Neural progenitor cell (in vitro differentiated cells): ENCODE data around the gene UBXN6. TPM values are rescaled to one million over a fixed set of nuclear protein-coding genes. Genes with fewer than 3 reads are reported as not detected.

Source experiments
- DNase-seq: peaks from one replicate; pipeline ENCODE4 v3.0.0-alpha.2; 2016; ENCODE audit warnings: low spot score
- H2AFZ ChIP-seq: fragments of 200-600 bp; sonication (generic); replicated peaks from 2 replicates; pipeline ENCODE4 v1.6.1; 2016; ENCODE audit warnings: antibody characterized with exemption
- H3F3A ChIP-seq: fragments of 200-600 bp; sonication (generic); 2 replicates; pipeline ENCODE4 v1.6.1; 2016; ENCODE audit warnings: antibody characterized with exemption, low read depth
- H3K27ac ChIP-seq: fragments of 200-600 bp; sonication (generic); 2 replicates; pipeline ENCODE4 v1.5.1; 2016; ENCODE audit warnings: mild to moderate bottlenecking
- H3K27me3 ChIP-seq: fragments of 200-600 bp; sonication (generic); 2 replicates; pipeline ENCODE4 v1.6.1; 2016; ENCODE audit warnings: mild to moderate bottlenecking, moderate library complexity
- H3K36me3 ChIP-seq: fragments of 200-600 bp; sonication (generic); 2 replicates; pipeline ENCODE4 v1.5.1; 2016
- H3K4me1 ChIP-seq: fragments of 200-600 bp; sonication (generic); 2 replicates; pipeline ENCODE4 v1.6.1; 2016; ENCODE audit warnings: mixed run types
- H3K4me2 ChIP-seq: fragments of 200-600 bp; sonication (generic); 2 replicates; pipeline ENCODE4 v1.6.1; 2016
- H3K4me3 ChIP-seq: fragments of 200-600 bp; sonication (generic); 2 replicates; pipeline ENCODE4 v1.5.1; 2016
- H3K79me2 ChIP-seq: fragments of 200-600 bp; sonication (generic); 2 replicates; pipeline ENCODE4 v1.6.1; 2016; ENCODE audit warnings: low read depth
- H3K9ac ChIP-seq: fragments of 200-600 bp; sonication (generic); 2 replicates; pipeline ENCODE4 v1.6.1; 2016
- H3K9me3 ChIP-seq: fragments of 200-600 bp; sonication (generic); 2 replicates; pipeline ENCODE4 v1.5.1; 2016; ENCODE audit warnings: low read depth
- H4K20me1 ChIP-seq: fragments of 200-600 bp; sonication (generic); 2 replicates; pipeline ENCODE4 v1.6.1; 2016; ENCODE audit warnings: low read depth
- H3K27ac Mint-ChIP-seq: 3 replicates; pipeline ENCODE4 v1.8.0; 2021; ENCODE audit warnings: mixed read lengths
- H3K27me3 Mint-ChIP-seq: 2 replicates; pipeline ENCODE4 v1.8.0; 2022; ENCODE audit warnings: low read depth, mild to moderate bottlenecking, inconsistent platforms, moderate library complexity, mixed read lengths; ENCODE audit not compliant: insufficient read depth
- H3K36me3 Mint-ChIP-seq: 3 replicates; pipeline ENCODE4 v1.8.0; 2021; ENCODE audit warnings: mixed read lengths
- H3K4me1 Mint-ChIP-seq: 3 replicates; pipeline ENCODE4 v1.8.0; 2021; ENCODE audit warnings: mixed read lengths
- H3K4me3 Mint-ChIP-seq: 3 replicates; pipeline ENCODE4 v1.8.0; 2021; ENCODE audit warnings: mild to moderate bottlenecking, moderate library complexity, mixed read lengths
- H3K9me3 Mint-ChIP-seq: 3 replicates; pipeline ENCODE4 v1.8.0; 2020; ENCODE audit warnings: mixed read lengths
- EZH2 ChIP-seq: fragments of 200-600 bp; sonication (generic); IDR thresholded peaks from 2 replicates; pipeline ENCODE4 v1.6.1; 2017; ENCODE audit warnings: antibody characterized with exemption, mild to moderate bottlenecking, moderate library complexity
- EZH2phosphoT487 ChIP-seq: fragments of 200-600 bp; sonication (generic); IDR thresholded peaks from 2 replicates; pipeline ENCODE4 v1.6.1; 2017; ENCODE audit warnings: antibody characterized with exemption
- total RNA-seq: library from RNA; depleted of rRNA; stranded (reverse); fragments of >200 nt; gene quantifications from 2 replicates; pipeline ENCODE4 v1.2.3, GENCODE V29; 2015; ENCODE audit warnings: low replicate concordance
- TF ChIP-seq, protein P1 (sequence below): fragments of 200-600 bp; sonication (generic); IDR thresholded peaks from 2 replicates; pipeline ENCODE4 v1.5.1; 2017; ENCODE audit warnings: antibody characterized with exemption, mild to moderate bottlenecking

UBXN6 gene
- total RNA-seq, 1 donor from 2014 or later, result 24.9 TPM

DNA sequence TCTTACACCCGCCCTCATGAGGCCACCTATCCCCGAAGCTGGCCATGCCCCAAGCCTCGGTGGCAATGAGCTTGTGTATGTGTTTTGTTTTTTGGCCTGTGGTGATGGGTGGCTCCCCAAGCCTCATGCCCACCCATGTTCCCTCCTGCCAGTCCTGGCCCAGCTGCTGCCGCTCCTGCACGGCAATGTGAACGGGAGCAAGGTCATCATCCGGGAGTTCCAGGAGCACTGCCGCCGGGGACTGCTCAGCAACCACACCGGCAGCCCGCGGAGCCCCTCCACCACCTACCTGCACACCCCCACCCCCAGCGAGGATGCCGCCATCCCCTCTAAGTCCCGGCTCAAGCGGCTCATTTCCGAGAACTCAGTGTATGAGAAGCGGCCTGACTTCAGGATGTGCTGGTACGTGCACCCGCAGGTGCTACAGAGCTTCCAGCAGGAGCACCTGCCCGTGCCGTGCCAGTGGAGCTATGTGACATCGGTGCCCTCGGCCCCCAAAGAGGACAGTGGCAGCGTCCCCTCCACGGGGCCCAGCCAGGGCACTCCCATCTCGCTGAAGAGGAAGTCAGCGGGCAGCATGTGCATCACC, 24.6 kb downstream of the UBXN6 start:
- H2AFZ ChIP-seq, result no peak overlapping the region
- Mint-ChIP-seq H3K27ac (no peak overlapping the region), H3K36me3 (peaks cover 43% of the 10 kb centered on the region), H3K9me3 (no peaks in the 10 kb centered on the region), H3K4me3 (no peak overlapping the region), H3K4me1 (no peaks in the 10 kb centered on the region), H3K27me3 (no peaks in the 10 kb centered on the region)
- TF ChIP-seq, protein P1, sequence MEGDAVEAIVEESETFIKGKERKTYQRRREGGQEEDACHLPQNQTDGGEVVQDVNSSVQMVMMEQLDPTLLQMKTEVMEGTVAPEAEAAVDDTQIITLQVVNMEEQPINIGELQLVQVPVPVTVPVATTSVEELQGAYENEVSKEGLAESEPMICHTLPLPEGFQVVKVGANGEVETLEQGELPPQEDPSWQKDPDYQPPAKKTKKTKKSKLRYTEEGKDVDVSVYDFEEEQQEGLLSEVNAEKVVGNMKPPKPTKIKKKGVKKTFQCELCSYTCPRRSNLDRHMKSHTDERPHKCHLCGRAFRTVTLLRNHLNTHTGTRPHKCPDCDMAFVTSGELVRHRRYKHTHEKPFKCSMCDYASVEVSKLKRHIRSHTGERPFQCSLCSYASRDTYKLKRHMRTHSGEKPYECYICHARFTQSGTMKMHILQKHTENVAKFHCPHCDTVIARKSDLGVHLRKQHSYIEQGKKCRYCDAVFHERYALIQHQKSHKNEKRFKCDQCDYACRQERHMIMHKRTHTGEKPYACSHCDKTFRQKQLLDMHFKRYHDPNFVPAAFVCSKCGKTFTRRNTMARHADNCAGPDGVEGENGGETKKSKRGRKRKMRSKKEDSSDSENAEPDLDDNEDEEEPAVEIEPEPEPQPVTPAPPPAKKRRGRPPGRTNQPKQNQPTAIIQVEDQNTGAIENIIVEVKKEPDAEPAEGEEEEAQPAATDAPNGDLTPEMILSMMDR, result no peak
- TF ChIP-seq EZH2phosphoT487 (no peak), EZH2 (no peak)
- no peaks in the 10 kb centered on the region for H3K4me1 ChIP-seq
- peaks cover 3% of the 10 kb centered on the region for H3F3A ChIP-seq
- no peak overlapping the region for H3K27ac ChIP-seq
- H3K79me2 ChIP-seq, result peaks cover 19% of the 10 kb centered on the region
- no peaks in the 10 kb centered on the region for H3K9me3 ChIP-seq
- H3K9ac ChIP-seq, result no peak overlapping the region
- no peaks in the 10 kb centered on the region for H3K27me3 ChIP-seq
- H4K20me1 ChIP-seq, result peaks cover 17% of the 10 kb centered on the region
- DNase-seq, result no peak
- no peak overlapping the region for H3K4me2 ChIP-seq
- H3K36me3 ChIP-seq, result no peaks in the 10 kb centered on the region
- H3K4me3 ChIP-seq, result no peak overlapping the region

DNA sequence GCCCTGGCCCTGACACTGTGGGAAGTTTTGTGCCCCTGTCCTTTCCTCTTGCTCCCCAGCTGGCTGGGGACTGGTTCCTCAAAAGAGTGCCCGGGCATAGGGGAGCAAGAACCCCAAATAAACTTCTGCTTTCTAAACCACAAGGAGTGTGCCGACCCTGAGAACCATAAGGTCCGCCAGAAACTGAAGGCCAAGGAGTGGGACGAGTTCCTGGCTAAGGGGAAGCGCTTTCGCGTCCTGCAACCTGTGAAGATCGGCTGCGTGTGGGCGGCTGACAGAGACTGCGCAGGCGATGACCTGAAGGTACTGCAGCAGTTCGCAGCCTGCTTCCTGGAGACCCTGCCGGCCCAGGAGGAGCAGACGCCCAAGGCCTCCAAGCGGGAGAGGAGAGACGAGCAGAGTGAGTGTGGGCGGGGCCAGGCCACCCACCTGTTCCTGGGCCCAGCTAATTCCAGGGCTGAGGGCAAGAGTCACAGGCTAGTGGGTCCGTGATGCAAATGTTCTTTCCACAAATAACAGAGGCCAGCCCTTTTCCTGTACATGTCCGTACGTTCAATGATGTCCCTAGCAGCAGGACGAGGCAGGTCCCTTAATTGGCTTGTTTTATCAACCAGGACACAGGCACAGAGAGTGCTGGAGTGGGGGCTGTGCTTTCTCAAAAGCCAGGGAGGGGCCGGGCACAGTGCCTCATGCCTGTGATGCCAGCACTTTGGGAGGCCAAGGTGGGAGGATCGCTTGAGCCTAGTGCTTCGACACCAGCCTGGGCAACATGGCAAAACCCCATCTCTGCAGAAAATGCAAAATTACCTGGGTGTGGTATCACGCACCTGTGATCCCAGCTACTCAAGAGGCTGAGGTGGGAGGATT, 25.6 kb downstream of the UBXN6 start:
- Histone ChIP-seq H3F3A (no peaks in the 10 kb centered on the region), H3K4me1 (no peaks in the 10 kb centered on the region), H3K9ac (no peak overlapping the region), H3K27me3 (no peaks in the 10 kb centered on the region), H3K27ac (no peak overlapping the region), H4K20me1 (peaks cover 17% of the 10 kb centered on the region), H3K36me3 (no peaks in the 10 kb centered on the region), H3K9me3 (no peaks in the 10 kb centered on the region), H3K4me3 (no peak overlapping the region), H3K4me2 (no peak overlapping the region), H3K79me2 (peaks cover 11% of the 10 kb centered on the region), H2AFZ (no peak overlapping the region)
- TF ChIP-seq EZH2phosphoT487 (no peak), EZH2 (no peak)
- TF ChIP-seq, protein P1, result no peak
- Mint-ChIP-seq H3K4me1 (no peaks in the 10 kb centered on the region), H3K36me3 (peaks cover 41% of the 10 kb centered on the region), H3K4me3 (no peak overlapping the region), H3K9me3 (no peaks in the 10 kb centered on the region), H3K27me3 (no peaks in the 10 kb centered on the region), H3K27ac (no peak overlapping the region)
- no peak for DNase-seq

DNA sequence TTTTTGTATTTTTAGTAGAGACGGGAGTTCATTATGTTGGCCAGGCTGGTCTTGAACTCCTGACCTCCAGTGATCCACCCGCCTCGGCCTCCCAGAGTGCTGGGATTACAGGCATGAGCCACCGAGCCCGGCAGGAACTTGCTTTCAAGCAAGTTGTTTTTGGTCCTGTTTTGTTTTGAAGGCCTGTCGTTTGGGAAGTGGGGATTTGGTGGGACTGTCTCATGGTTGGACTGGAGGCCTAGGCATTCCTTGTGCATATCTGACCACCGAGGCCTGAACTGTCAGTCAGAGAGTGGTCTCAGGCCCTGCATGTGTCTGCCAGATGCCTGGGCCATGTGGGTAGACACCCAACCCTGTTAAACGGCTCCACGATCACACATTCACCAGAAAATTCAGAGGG, 26.3 kb downstream of the UBXN6 start:
- no peaks in the 10 kb centered on the region for H3K9me3 Mint-ChIP-seq
- no peaks in the 10 kb centered on the region for H3F3A ChIP-seq
- no peak overlapping the region for H3K4me2 ChIP-seq
- peaks cover 13% of the 10 kb centered on the region for H4K20me1 ChIP-seq
- DNase-seq, result no peak
- H3K4me3 ChIP-seq, result no peak overlapping the region
- H3K4me3 Mint-ChIP-seq, result no peak overlapping the region
- no peak overlapping the region for H3K9ac ChIP-seq
- H3K4me1 Mint-ChIP-seq, result no peaks in the 10 kb centered on the region
- no peak overlapping the region for H3K27ac ChIP-seq
- H2AFZ ChIP-seq, result no peak overlapping the region
- no peak overlapping the region for H3K27ac Mint-ChIP-seq
- no peaks in the 10 kb centered on the region for H3K36me3 ChIP-seq
- no peaks in the 10 kb centered on the region for H3K27me3 Mint-ChIP-seq
- peaks cover 41% of the 10 kb centered on the region for H3K36me3 Mint-ChIP-seq
- H3K4me1 ChIP-seq, result no peaks in the 10 kb centered on the region
- TF ChIP-seq, protein P1, result no peak
- no peak for TF ChIP-seq EZH2phosphoT487
- no peak for TF ChIP-seq EZH2
- no peaks in the 10 kb centered on the region for H3K27me3 ChIP-seq
- H3K79me2 ChIP-seq, result peaks cover 6% of the 10 kb centered on the region
- H3K9me3 ChIP-seq, result no peaks in the 10 kb centered on the region
